ENCODE results near the gene MRPL24.

The MRPL24 gene

DNA sequence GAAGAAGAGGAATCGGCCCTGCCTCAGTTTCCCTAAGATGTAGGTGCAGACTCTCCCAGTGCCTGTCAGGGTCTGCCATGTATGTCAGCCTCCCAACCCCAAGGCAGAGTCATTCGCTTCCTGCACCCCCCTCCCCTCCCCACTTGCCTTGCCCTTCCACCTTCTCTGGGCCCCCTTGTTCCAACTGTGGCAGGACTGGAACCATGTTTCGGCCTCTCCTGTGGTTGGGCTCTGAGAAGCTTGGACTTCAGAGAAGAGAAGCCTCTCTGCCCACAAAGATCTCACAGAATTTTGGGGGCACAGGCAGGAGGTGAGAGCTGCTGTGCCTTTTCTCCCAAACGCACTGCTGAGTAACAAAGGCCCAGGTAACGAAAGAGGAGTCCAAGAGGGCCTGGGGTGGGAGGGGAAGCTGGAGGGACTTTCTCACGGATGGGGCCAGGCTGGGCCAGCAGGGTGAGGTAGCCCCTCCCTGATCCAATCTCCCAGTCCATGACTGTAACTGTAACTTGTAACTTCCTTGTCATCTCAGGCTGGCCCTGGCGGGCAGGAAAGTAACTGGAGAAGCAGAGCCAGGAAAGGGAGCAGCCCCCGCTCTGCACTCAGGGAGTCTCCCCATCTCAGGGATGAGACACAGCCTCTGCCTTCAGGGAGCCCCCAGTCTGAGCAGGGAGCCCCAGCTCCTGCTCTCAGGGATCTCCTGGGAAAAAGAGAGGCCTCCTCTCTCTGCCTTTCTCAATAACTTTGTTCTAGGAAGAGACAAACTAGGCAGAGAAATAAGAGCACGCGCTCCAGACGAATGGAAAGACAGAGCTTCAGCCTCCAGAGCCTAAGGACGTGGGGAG lies 46.8 kb downstream of the MRPL24 start:
- no peak overlapping the region for H3K4me3 ChIP-seq (ENCODE audit: control insufficient read depth, low read depth, low read length)
- TF ChIP-seq, protein P1, sequence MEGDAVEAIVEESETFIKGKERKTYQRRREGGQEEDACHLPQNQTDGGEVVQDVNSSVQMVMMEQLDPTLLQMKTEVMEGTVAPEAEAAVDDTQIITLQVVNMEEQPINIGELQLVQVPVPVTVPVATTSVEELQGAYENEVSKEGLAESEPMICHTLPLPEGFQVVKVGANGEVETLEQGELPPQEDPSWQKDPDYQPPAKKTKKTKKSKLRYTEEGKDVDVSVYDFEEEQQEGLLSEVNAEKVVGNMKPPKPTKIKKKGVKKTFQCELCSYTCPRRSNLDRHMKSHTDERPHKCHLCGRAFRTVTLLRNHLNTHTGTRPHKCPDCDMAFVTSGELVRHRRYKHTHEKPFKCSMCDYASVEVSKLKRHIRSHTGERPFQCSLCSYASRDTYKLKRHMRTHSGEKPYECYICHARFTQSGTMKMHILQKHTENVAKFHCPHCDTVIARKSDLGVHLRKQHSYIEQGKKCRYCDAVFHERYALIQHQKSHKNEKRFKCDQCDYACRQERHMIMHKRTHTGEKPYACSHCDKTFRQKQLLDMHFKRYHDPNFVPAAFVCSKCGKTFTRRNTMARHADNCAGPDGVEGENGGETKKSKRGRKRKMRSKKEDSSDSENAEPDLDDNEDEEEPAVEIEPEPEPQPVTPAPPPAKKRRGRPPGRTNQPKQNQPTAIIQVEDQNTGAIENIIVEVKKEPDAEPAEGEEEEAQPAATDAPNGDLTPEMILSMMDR (IDR thresholded peaks at IDR 0.05; ENCODE audit: control insufficient read depth, insufficient read depth, low read depth, low read length, missing control alignments), result no peak
- DNase-seq (ENCODE audit: low read depth), result no peak

DNA sequence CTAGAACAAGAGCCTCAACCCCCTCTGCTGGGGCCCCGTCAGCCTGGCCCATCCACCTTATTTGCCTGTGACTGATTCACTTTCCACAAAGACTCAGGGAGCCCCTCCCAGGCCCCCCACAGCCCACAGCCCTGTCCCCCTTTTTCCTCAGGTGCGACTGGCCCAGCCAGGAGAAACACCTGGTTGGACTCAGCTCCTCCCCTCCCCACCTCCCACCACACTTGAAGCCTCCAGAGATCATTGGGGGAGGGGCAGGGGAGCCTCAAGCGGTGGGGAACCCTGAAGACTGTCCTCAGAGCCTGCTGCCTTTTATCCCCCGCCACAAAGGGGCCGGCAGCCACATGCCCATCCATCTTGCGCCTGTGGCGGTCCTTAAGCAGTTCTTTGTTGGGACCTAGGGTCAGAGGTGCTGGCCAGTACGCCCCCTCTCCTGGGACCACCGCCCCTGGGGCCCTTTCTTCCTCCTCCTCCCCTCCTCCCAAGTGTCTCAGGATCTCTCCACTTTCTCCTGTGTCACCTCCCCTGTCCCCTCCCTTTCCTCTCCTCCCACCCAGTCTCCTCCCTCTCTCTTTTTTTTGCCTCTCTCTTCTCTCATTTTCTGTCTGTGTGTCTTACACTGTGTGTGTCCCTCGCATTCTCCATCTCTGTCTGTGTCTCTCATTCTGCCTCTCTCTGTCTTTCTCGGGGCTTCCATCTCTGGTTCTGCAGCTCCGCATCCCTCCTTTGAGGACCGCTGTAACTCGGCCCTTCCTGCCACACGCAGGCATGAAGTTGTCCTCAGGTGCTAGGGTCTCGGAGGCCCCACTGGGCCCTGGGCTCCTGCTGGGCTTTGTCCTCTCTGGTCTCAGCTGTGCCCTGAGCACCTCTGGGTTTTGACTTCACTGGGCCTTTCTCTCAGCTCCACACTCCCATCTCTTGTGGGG lies 47.7 kb downstream of the MRPL24 start:
- no peak overlapping the region for H3K4me3 ChIP-seq (ENCODE audit: control insufficient read depth, low read depth, low read length)
- DNase-seq (ENCODE audit: low read depth), result no peak
- TF ChIP-seq, protein P1 (IDR thresholded peaks at IDR 0.05; ENCODE audit: control insufficient read depth, insufficient read depth, low read depth, low read length, missing control alignments), result no peak

GRCh38 chr1:156692441-156692924 lies 48.4 kb downstream of the MRPL24 start:
- DNase-seq (ENCODE audit: low read depth), result no peak
- TF ChIP-seq, protein P1 (IDR thresholded peaks at IDR 0.05; ENCODE audit: control insufficient read depth, insufficient read depth, low read depth, low read length, missing control alignments), result no peak
- H3K4me3 ChIP-seq (ENCODE audit: control insufficient read depth, low read depth, low read length), result no peak overlapping the region

- no peak for DNase-seq (ENCODE audit: low read depth)
- H3K4me3 ChIP-seq (ENCODE audit: control insufficient read depth, low read depth, low read length), result no peak overlapping the region
- TF ChIP-seq, protein P1 (IDR thresholded peaks at IDR 0.05; ENCODE audit: control insufficient read depth, insufficient read depth, low read depth, low read length, missing control alignments), result peak; percentile 25
Observed at GRCh38 chr1:156691665-156692440, 49.0 kb downstream of the MRPL24 start.

DNA sequence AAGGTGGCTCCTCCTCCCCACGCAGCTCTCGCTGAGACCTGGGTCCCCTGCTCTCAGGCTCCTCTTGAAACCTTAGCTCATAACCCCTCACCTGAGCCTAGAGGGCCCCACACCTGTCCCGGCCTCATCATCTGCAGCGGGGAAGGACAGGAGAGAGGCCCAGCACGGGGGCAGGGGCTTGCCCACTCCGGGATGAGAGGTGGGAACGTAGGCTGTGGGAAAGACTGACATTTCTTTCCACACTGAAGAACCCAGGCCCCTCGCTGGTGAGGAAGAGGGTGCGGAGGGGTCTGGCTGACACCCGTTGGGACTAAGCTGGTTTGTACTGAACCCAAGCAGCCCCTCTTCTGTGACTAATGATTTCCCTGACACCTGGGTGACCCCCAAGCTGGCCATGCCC lies 49.7 kb downstream of the MRPL24 start:
- H3K4me3 ChIP-seq (ENCODE audit: control insufficient read depth, low read depth, low read length), result no peak overlapping the region
- TF ChIP-seq, protein P1 (IDR thresholded peaks at IDR 0.05; ENCODE audit: control insufficient read depth, insufficient read depth, low read depth, low read length, missing control alignments), result no peak
- DNase-seq (ENCODE audit: low read depth), result no peak

DNA sequence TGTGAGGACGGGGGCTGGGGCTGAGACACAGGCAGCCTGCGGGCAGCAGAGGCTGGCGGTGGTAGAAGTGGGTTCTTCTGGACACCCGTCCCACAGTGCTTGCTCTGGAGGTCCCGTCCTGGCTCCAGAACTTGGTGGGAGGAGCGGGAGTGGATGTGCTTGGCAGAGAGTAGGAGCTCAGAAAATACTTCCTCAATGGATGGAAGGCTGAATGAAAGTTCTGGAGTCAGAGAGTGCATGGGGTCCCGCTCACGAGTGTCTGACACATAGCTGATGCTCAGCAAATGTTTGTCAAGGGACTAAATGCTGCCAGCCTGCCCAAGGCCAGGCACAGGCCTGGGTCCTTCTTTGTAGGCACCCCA lies 50.2 kb downstream of the MRPL24 start:
- TF ChIP-seq, protein P1 (IDR thresholded peaks at IDR 0.05; ENCODE audit: control insufficient read depth, insufficient read depth, low read depth, low read length, missing control alignments), result no peak
- DNase-seq (ENCODE audit: low read depth), result no peak
- no peak overlapping the region for H3K4me3 ChIP-seq (ENCODE audit: control insufficient read depth, low read depth, low read length)
